ENCODE results near the gene GRAMD1B.

GRCh38 chr11:123566852-123567251 lies 136.8 kb downstream of the GRAMD1B start:
- TF ChIP-seq CTCF (IDR thresholded peaks at IDR 0.05) = no peak
- TF ChIP-seq POLR2A (IDR thresholded peaks at IDR 0.05) = no peak
